HG03175 (cell line): Measurements from ENCODE around the gene CD58.

Experiments used
- ATAC-seq: cut with Tn5 transposase; IDR thresholded peaks from one replicate; pipeline ENCODE4 v1.9.1; 2021; ENCODE audit warnings: mild to moderate bottlenecking, moderate library complexity; ENCODE audit not compliant: unreplicated experiment

Gene CD58

GRCh38 chr1:116545359-116545705, 25.5 kb downstream of the CD58 start:
- ATAC-seq, result no peak

- peak; percentile 39 for ATAC-seq
Observed at GRCh38 chr1:116544588-116545358, 26.1 kb downstream of the CD58 start.

GRCh38 chr1:116540088-116540487, 30.7 kb downstream of the CD58 start:
- ATAC-seq, result peak; percentile 63

- ATAC-seq, result peak; percentile 75
Observed at GRCh38 chr1:116538544-116538943, 32.3 kb downstream of the CD58 start.

GRCh38 chr1:116537898-116538297, 32.9 kb downstream of the CD58 start:
- ATAC-seq, result no peak

GRCh38 chr1:116537040-116537831, 33.6 kb downstream of the CD58 start:
- ATAC-seq, result no peak

GRCh38 chr1:116534014-116534739, 36.6 kb downstream of the CD58 start:
- ATAC-seq, result no peak

- no peak for ATAC-seq
Observed at GRCh38 chr1:116533429-116533820, 37.4 kb downstream of the CD58 start.

- no peak for ATAC-seq
Observed at GRCh38 chr1:116532671-116533428, 38.0 kb downstream of the CD58 start.

- ATAC-seq, result no peak
Observed at GRCh38 chr1:116531917-116532316, 38.9 kb downstream of the CD58 start.

GRCh38 chr1:116529681-116530080, 41.1 kb downstream of the CD58 start:
- ATAC-seq, result no peak

- no peak for ATAC-seq
Observed at GRCh38 chr1:116529199-116529631, 41.6 kb downstream of the CD58 start.

- ATAC-seq, result no peak
Observed at GRCh38 chr1:116528329-116529083, 42.3 kb downstream of the CD58 start.

- no peak for ATAC-seq
Observed at GRCh38 chr1:116525440-116525839, 45.4 kb downstream of the CD58 start.

GRCh38 chr1:116521186-116521585, 49.6 kb downstream of the CD58 start:
- no peak for ATAC-seq

GRCh38 chr1:116518400-116518799, 52.4 kb downstream of the CD58 start:
- ATAC-seq, result no peak

GRCh38 chr1:116516631-116517030, 54.2 kb downstream of the CD58 start:
- no peak for ATAC-seq

- peak; percentile 17 for ATAC-seq
Observed at GRCh38 chr1:116515702-116516101, 55.1 kb downstream of the CD58 start.

- peak; percentile 84 for ATAC-seq
Observed at GRCh38 chr1:116514708-116515525, 55.9 kb downstream of the CD58 start.
